GM12891 (cell line): Measurements from ENCODE around the gene VWA8.

Source experiments
- DNase-seq: peaks from one replicate; pipeline ENCODE4 v3.0.0; 2011; ENCODE audit warnings: low spot score; ENCODE audit not compliant: insufficient read length
- FAIRE-seq: peaks from 2 replicates; lab custom pipeline; 2011; peaks lifted over from hg19 to GRCh38; lab: Jason Lieb, UNC
- PAX5 ChIP-seq: IDR thresholded peaks from 2 replicates; pipeline ENCODE4 v1.6.1; 2011; ENCODE audit warnings: low read length, moderate library complexity, mild to moderate bottlenecking; ENCODE audit not compliant: insufficient read depth, severe bottlenecking
- POLR2A ChIP-seq: IDR thresholded peaks from 2 replicates; pipeline ENCODE4 v1.6.1; 2011; ENCODE audit warnings: low read depth, low read length, control low read depth
- POLR2AphosphoS5 ChIP-seq: IDR thresholded peaks from 2 replicates; pipeline ENCODE4 v1.6.1; 2011; ENCODE audit warnings: low read depth, low read length, control low read depth
- POU2F2 ChIP-seq: IDR thresholded peaks from 2 replicates; pipeline ENCODE4 v1.6.1; 2011; ENCODE audit warnings: low read depth, mild to moderate bottlenecking, control low read depth, low read length, moderate library complexity
- SPI1 ChIP-seq: IDR thresholded peaks from 2 replicates; pipeline ENCODE4 v1.6.1; 2011; ENCODE audit warnings: low read depth, low read length, control low read depth
- TAF1 ChIP-seq: IDR thresholded peaks from 2 replicates; pipeline ENCODE4 v1.6.1; 2011; ENCODE audit warnings: low read depth, low read length, control low read depth

VWA8 gene

GRCh38 chr13:41568143-41568971 lies 392.6 kb downstream of the VWA8 start:
- no peak for TF ChIP-seq PAX5
- TF ChIP-seq TAF1: no peak
- TF ChIP-seq POU2F2: no peak
- no peak for TF ChIP-seq SPI1
- TF ChIP-seq POLR2A: no peak
- no peak for TF ChIP-seq POLR2AphosphoS5
- FAIRE-seq: no peak
- no peak for DNase-seq

- TF ChIP-seq POLR2AphosphoS5: no peak
- DNase-seq: no peak
- FAIRE-seq: no peak
These were observed 393.5 kb downstream of the VWA8 start for GRCh38 chr13:41567363-41567762.

GRCh38 chr13:41565846-41566245 lies 395.1 kb downstream of the VWA8 start:
- DNase-seq: no peak
- no peak for FAIRE-seq
- TF ChIP-seq POLR2AphosphoS5 (no peak), POU2F2 (no peak), SPI1 (no peak), PAX5 (no peak), TAF1 (no peak), POLR2A (no peak)

- no peak for TF ChIP-seq SPI1
- no peak for DNase-seq
- no peak for FAIRE-seq
These were observed 395.7 kb downstream of the VWA8 start for GRCh38 chr13:41565216-41565615.

DNA sequence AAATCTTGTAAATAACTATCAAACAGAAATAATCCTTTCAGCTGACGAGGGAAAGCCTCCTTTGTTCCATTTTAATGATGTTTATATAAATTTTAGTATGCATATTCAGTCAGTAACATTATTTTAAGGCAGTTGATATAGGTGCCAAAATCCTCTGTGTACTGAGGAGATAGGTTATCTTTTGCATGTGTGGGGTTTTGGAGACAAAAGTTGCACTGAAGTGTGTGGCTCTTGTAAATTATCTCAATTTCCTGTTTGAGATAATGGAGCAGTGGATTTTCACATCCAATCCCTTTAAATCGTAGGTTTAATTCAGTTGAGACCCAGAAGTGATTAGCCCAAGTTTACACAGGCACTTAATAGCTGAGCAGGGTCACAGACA lies 396.9 kb downstream of the VWA8 start:
- no peak for DNase-seq
- TF ChIP-seq SPI1: no peak
- no peak for TF ChIP-seq POLR2A
- TF ChIP-seq TAF1: no peak
- no peak for TF ChIP-seq PAX5
- no peak for TF ChIP-seq POLR2AphosphoS5
- no peak for TF ChIP-seq POU2F2
- no peak for FAIRE-seq

DNA sequence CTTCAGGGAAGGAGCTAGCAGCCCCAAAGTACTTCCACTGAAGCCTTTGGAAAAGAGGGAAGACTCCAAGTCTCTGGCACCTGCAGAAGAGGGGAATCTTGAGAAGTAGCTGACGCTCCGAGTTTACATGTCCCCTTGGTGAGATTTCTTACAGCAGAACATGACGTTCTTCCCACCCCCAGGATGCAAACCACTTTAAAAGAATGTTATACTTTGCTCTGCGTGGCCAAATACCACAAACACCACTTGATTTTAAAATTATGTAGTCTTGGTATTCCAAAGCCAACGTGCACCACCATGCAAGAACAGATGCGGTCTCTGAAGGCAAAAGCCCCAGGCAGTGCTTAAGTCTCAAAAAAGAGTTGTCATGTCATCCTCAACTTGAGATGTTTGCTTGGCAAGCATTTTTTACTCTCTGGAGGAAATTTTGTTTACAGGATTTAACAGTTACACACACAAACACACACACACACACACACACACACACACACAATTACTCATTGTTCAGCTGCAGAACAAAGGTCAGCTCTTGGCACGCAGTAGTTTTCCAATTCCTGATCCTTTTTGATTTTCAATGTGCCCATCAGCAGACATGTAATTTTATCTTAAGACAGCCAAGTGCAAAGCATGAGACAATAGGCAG lies 397.4 kb downstream of the VWA8 start:
- FAIRE-seq: no peak
- TF ChIP-seq POLR2A: no peak
- no peak for DNase-seq

- FAIRE-seq (no peak), DNase-seq (no peak)
- TF ChIP-seq POLR2AphosphoS5 (no peak), PAX5 (no peak), SPI1 (no peak), POLR2A (no peak)
These were observed 398.2 kb downstream of the VWA8 start for GRCh38 chr13:41562541-41563178.

GRCh38 chr13:41562083-41562482 lies 398.8 kb downstream of the VWA8 start:
- FAIRE-seq: no peak
- TF ChIP-seq POLR2AphosphoS5 (no peak), PAX5 (no peak), SPI1 (no peak), TAF1 (no peak), POU2F2 (no peak), POLR2A (no peak)
- no peak for DNase-seq

DNA sequence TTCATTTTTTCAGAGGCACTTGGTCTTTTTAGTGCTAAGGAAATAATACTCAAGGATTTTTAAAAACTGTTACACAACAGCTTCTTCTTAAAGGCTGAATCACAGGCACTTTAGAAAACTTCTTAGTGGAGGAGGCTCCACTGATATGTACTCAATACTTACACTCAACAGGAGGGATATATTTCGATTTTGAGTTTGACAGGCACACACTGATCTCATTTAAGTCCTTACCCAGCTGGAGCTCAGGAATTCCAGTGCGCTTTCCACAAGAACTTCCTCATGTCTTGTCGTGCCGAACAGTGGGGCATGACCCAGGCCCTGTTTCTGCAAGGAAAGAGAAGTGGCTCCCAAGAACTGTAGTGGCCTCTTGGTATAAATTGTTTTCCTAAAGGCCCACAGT lies 399.7 kb downstream of the VWA8 start:
- no peak for DNase-seq
- FAIRE-seq: no peak
- TF ChIP-seq POLR2A: no peak
- no peak for TF ChIP-seq PAX5
- TF ChIP-seq TAF1: no peak

GRCh38 chr13:41558781-41559560 lies 401.9 kb downstream of the VWA8 start:
- no peak for DNase-seq
- FAIRE-seq: no peak
- no peak for TF ChIP-seq POU2F2
- TF ChIP-seq POLR2A: no peak
- no peak for TF ChIP-seq SPI1
- TF ChIP-seq TAF1: no peak
- TF ChIP-seq PAX5: no peak
- no peak for TF ChIP-seq POLR2AphosphoS5
